ENCODE data around the gene RAP1A. TPM values are rescaled to one million over a fixed set of nuclear protein-coding genes. Genes with fewer than 3 reads are reported as not detected.
A peak's percentile ranks its signal among the peaks of the same experiment; 100 is the strongest.
"Not testable (repeated sequence)": the region's sequence is repeated elsewhere in the genome, so short reads cannot be mapped to it uniquely, and the experiment has no call there.

Gene RAP1A
- total RNA-seq, 2 donors from 2014 or later, result 82.3 to 113 TPM

DNA sequence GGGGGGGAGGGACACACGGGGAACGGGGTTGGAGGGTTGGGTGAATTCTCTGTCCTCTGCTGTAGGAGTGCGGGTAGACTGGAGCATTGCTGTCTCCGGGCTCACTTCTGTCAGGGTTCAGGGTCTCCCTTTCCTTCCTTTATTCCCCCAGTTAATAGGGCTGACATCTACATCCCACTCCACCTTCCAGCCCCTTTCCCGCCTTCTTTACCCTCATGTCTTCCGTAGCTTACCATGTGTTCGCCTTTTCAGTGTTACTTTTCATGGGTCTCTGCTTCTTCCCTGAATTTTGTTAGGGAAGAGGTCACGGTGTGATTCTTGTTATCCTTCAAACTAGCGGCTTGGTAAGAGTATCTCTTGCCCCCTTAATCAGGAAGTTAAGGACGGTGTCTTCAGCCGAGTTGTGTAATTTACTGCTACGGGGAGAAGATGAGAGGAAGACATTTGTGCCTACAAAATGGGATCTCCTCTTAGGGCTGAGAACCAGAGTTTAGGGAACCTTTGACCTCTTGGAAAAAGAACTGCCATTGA is 917 bp downstream of the RAP1A start:
- no peak for DNase-seq
- intact Hi-C loops (cut with DNase I, micrococcal nuclease), result no loop called here
- no peak for ATAC-seq

GRCh38 chr1:111621050-111621449 is 1.5 kb downstream of the RAP1A start:
- ATAC-seq (no peak), DNase-seq (no peak)
- intact Hi-C loops (cut with DNase I, micrococcal nuclease), result no loop called here

GRCh38 chr1:111622166-111622565 is 2.6 kb downstream of the RAP1A start:
- no peak for ATAC-seq
- intact Hi-C loops (cut with DNase I, micrococcal nuclease), result no loop called here
- DNase-seq, result no peak

DNA sequence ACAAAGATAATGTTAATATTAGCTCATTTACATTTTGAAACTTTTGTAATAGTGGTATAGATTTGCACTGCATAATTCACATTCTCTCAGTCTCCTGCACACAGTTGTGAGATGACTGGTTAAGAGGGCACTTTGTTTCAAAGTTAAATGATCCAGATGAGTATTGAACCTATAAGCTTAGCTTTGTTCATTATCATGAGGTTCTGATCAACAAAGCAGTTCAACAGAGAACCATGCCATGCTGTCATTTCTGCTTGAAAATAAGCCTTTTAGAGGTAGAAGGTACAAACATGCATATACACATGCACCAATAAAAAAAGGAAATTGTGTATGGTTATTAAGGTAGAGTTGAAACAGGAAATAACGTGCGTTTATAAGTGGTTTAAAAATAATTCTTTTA is 4.8 kb downstream of the RAP1A start:
- ATAC-seq (no peak), DNase-seq (no peak)
- intact Hi-C loops (cut with DNase I, micrococcal nuclease), result no loop called here

GRCh38 chr1:111625276-111625675 is 5.7 kb downstream of the RAP1A start:
- DNase-seq, result no peak
- no peak for ATAC-seq
- intact Hi-C loops (cut with DNase I, micrococcal nuclease), result no loop called here

- intact Hi-C loops (cut with DNase I, micrococcal nuclease), result no loop called here
- DNase-seq, result no peak
- ATAC-seq, result no peak
Measured at GRCh38 chr1:111628153-111628552, 8.6 kb downstream of the RAP1A start.

DNA sequence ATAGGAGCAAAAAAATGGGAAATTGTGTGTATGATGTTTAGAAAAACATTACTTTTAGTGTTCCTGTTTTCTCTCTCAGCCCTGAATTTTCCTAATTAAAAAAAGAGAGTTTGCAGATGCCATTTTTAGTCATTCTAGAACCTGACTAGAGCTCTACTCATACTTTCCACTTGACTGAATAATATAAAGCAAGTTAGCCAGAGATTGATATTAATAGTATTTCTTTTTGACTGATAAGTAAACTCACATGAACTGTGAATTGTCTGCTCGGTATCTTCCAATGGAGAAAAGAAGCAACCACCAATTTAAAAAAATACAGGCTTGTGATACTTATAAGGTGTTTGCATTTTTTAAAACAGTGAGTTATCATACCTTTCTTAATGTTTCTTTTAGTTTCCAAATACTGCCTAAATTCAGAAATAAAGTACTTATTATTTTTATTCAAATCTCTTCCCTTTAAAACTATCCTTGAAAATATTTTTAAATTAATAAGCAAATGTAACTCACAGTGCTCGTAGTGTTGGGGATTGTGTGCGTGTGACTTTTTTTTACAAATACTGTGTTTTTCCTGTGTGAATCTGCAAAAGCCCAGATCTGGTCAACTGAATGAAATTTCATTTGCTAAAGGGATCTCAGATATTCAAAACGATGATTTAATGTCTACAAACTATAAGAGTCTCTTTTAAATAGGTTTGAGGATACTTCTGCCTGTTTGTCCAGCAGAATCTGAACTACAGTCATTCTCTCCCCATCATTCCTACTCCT is 9.8 kb downstream of the RAP1A start:
- DNase-seq (no peak), ATAC-seq (no peak)
- intact Hi-C loops (cut with DNase I, micrococcal nuclease), result no loop called here

DNA sequence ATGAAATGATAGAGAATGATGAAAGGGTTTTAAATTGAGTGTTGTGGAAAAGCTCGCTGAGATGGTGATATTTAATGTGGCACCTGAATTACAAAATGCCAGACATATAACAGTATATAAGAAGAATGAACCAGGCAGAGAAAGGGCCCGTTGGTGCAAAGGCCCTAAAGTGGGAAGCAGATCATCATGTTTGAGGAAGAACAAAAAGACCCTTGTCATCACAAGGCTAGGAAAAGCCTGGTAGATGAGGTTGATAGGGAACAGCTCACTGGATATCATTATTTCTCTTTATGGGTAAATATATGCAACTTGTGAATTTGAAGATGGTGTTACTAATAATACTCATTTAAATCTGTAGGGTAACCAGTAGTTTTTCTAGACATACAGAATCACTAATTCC is 11.0 kb downstream of the RAP1A start:
- no peak for DNase-seq
- intact Hi-C loops (cut with DNase I, micrococcal nuclease), result no loop called here
- ATAC-seq, result no peak

- DNase-seq, result no peak
- ATAC-seq, result no peak
- intact Hi-C loops (cut with DNase I, micrococcal nuclease), result no loop called here
Measured at GRCh38 chr1:111631502-111631901, 11.9 kb downstream of the RAP1A start.

DNA sequence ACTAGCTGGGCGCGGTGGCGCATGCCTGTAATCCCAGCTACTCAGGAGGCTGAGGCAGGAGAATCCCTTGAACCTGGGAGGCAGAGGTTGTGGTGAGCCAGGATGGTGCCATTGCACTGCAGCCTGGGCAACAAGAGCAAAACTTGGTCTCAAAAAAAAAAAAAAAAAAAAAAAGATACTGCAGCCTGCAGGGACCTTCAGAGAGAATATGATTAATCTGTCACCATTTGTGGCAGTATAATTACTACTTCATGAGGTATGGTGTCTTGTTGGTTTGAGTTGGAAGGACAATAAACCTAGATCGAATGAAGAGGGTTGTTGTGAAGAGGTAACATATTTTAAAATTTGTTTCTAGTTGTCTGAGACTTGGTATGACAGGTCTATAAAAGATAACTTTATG is 13.2 kb downstream of the RAP1A start:
- intact Hi-C loops (cut with DNase I, micrococcal nuclease); DNase-seq; ATAC-seq: not testable (repeated sequence)

- intact Hi-C loops (cut with DNase I, micrococcal nuclease), result no loop called here
- no peak for DNase-seq
- ATAC-seq, result no peak
Measured at GRCh38 chr1:111633736-111634247, 14.2 kb downstream of the RAP1A start.

- peak; percentile 46 for ATAC-seq
- intact Hi-C loops (cut with DNase I, micrococcal nuclease), result no loop called here
- DNase-seq, result no peak
Measured at GRCh38 chr1:111635324-111636009, 15.9 kb downstream of the RAP1A start.

DNA sequence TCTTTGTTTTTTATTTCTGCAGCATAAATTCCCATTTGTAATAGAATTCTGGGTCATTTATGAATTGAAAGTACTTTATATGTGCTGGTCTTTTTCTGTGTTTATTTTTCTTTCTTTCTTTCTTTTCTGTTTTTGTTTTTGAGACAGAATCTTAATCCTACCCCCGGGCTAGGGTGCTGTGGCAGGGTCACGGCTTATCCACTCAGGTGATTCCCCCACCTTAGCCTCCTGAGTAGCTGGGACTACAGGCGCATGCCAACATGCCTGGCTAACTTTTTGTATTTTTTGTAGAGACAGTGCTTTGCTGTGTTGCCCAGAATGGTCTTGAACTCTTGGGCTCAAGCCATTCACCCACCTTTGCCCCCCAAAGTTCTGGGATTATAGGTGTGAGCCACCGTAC is 18.7 kb downstream of the RAP1A start:
- ATAC-seq (no peak), DNase-seq (no peak)
- intact Hi-C loops (cut with DNase I, micrococcal nuclease), result no loop called here

- intact Hi-C loops (cut with DNase I, micrococcal nuclease), result no loop called here
- no peak for DNase-seq
- peak; percentile 91 for ATAC-seq
Measured at GRCh38 chr1:111639602-111640198, 20.1 kb downstream of the RAP1A start.

DNA sequence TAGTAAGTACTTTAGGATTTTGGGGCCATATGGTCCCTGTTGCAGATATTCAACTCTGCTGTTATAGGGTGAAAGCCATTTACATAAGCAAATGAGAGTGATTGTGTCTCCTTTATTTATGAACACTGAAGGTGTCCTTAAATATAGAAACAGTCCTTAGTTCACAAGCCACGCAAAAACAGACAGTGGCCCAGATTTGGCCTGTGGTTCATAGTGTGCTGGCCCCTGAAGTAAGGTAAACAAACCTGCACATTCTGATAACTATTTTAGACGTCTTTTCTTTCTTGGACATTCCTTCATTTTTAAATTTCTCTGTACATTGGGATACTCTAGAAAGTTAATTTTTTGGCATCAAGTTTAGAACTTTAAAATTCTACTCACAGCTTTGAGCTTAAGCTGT is 23.5 kb downstream of the RAP1A start:
- DNase-seq (no peak), ATAC-seq (no peak)
- intact Hi-C loops (cut with DNase I, micrococcal nuclease), result no loop called here

DNA sequence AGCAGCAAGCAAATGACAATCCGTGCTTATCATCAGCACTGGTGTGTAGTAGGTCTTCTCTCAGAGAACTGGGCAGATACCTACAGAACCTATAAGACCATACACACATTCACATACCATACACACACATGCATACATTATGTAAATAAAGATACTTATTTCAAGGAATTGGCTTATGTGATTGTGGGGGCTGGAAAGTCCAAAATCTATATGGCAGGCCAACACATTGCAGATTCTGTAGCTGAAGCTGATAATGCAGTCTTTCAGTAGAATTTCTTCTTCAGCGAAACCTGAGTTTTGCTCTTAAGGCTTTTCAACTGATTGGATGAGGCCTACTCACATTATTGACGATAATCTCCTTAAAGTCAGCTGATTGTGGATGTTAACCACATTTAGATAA is 24.1 kb downstream of the RAP1A start:
- intact Hi-C loops (cut with DNase I, micrococcal nuclease), result no loop called here
- no peak for ATAC-seq
- DNase-seq, result no peak

GRCh38 chr1:111644506-111644905 is 24.9 kb downstream of the RAP1A start:
- ATAC-seq (no peak), DNase-seq (no peak)
- intact Hi-C loops (cut with DNase I, micrococcal nuclease), result no loop called here

DNA sequence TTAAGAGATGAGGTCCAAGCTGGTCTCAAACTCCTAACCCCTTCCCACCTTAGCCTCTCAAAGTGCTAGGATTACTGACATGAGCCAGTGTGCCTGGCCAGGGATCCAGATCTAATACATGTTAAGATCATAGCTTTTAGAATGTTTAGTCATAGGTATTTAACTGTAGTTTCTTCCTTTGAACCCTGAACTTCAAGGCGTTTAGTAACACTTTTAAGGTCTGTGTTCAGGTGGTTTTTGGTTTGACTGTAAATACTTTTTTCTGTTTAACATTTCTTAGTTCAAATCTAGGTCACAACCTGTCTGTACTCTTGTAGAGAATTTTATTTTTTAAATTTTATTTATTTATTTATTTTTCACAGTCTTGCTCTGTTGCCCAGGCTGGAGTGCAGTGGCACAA is 28.1 kb downstream of the RAP1A start:
- intact Hi-C loops (cut with DNase I, micrococcal nuclease), result no loop called here
- DNase-seq (no peak), ATAC-seq (no peak)

DNA sequence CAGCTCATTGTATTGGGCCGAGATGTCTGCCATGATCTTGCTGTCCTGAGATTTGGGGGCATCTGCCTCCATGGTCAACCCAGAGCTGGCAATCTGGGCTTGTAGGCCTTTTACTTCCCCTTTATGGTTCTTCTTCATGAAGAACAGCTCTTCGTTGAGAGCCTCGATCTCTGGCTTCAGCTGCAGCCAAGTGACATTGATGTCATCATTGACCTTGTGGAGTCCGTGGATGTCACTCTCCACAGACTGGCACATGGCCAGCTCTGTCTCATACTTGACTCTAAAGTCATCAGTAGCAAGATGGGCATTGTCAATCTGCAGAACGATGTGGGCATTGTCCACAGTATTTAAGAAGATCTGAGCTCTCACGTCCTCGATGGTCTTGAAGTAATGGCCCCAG is 29.2 kb downstream of the RAP1A start:
- ATAC-seq (no peak), DNase-seq (no peak)
- intact Hi-C loops (cut with DNase I, micrococcal nuclease), result no loop called here

DNA sequence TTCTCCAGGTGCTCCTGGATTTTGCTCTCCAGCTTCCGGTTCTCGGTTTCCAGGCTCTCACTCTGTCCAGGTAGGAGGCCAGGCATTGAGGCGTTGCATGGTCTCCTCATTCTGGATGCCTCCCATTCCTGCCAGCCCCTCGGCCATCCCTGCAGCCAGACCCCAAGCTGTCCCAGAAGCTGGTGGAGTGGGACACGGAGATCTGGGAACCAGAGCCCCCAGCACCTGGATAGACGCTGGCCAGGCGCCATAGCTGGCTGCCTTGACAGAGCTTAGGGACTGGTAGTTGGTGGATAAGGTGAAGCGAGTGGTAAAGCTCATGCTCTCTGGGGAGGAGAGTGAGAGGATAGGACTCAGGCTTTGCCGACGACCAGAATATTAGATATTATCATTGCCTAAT is 29.6 kb downstream of the RAP1A start:
- intact Hi-C loops (cut with DNase I, micrococcal nuclease), result no loop called here
- ATAC-seq, result no peak
- DNase-seq, result no peak

All from left colon (tissue), 2 donors.